Measurements from ENCODE around the gene TUB. TPM values are rescaled to one million over a fixed set of nuclear protein-coding genes. Genes with fewer than 3 reads are reported as not detected.

The TUB gene
- total and polyA plus RNA-seq, 7 donors, result 0.25 to 4.6 (median 0.91) TPM

- peaks cover 0 to 5% of the 10 kb centered on the region in 2 donors for H3K36me3 ChIP-seq (ENCODE audit: insufficient read depth in 1 of 2, low read depth in 1 of 2)
- no peak for ATAC-seq
- H3K27me3 ChIP-seq (ENCODE audit: insufficient read depth in 3 of 3, low read length in 2 of 3), result no peaks in the 10 kb centered on the region
- H3K27ac ChIP-seq, result no peak overlapping the region
- intact Hi-C loops (cut with DNase I), result no loop called here
- no peak overlapping the region for H3K4me3 ChIP-seq
- 65 to 88% (median 68%) methylated on average over 3 of the region's 3 CpGs for WGBS, 3 donors
- DNase-seq, result no peak
- no peaks in the 10 kb centered on the region for H3K9me3 ChIP-seq
- peaks cover 28% of the 10 kb centered on the region for H3K4me1 ChIP-seq
- TF ChIP-seq, protein P1, sequence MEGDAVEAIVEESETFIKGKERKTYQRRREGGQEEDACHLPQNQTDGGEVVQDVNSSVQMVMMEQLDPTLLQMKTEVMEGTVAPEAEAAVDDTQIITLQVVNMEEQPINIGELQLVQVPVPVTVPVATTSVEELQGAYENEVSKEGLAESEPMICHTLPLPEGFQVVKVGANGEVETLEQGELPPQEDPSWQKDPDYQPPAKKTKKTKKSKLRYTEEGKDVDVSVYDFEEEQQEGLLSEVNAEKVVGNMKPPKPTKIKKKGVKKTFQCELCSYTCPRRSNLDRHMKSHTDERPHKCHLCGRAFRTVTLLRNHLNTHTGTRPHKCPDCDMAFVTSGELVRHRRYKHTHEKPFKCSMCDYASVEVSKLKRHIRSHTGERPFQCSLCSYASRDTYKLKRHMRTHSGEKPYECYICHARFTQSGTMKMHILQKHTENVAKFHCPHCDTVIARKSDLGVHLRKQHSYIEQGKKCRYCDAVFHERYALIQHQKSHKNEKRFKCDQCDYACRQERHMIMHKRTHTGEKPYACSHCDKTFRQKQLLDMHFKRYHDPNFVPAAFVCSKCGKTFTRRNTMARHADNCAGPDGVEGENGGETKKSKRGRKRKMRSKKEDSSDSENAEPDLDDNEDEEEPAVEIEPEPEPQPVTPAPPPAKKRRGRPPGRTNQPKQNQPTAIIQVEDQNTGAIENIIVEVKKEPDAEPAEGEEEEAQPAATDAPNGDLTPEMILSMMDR (IDR thresholded peaks at IDR 0.05), result no peak
Measured at GRCh38 chr11:8105666-8106065, 24.7 kb downstream of the TUB start.

GRCh38 chr11:8106679-8107078 is 25.7 kb downstream of the TUB start:
- DNase-seq (no peak), ATAC-seq (peak in 3 of 4 donors; percentile 37 to 61 (median 39))
- Histone ChIP-seq H3K9me3 (no peaks in the 10 kb centered on the region), H3K27ac (peak overlapping the region; percentile 42), H3K36me3 (ENCODE audit: insufficient read depth in 1 of 2, low read depth in 1 of 2) (no peaks in the 10 kb centered on the region), H3K27me3 (ENCODE audit: insufficient read depth in 3 of 3, low read length in 2 of 3) (no peaks in the 10 kb centered on the region), H3K4me3 (no peak overlapping the region), H3K4me1 (peaks cover 37% of the 10 kb centered on the region)
- intact Hi-C loops (cut with DNase I), result no loop called here
- TF ChIP-seq, protein P1 (IDR thresholded peaks at IDR 0.05), result no peak
- 70 to 88% (median 72%) methylated on average over 2 of the region's 2 CpGs for WGBS, 3 donors

GRCh38 chr11:8107642-8108041 is 26.6 kb downstream of the TUB start:
- Histone ChIP-seq H3K4me3 (no peak overlapping the region), H3K9me3 (no peaks in the 10 kb centered on the region), H3K27me3 (ENCODE audit: insufficient read depth in 3 of 3, low read length in 2 of 3) (no peaks in the 10 kb centered on the region), H3K4me1 (peaks cover 37% of the 10 kb centered on the region), H3K27ac (peak overlapping the region; percentile 42), H3K36me3 (ENCODE audit: insufficient read depth in 1 of 2, low read depth in 1 of 2) (no peaks in the 10 kb centered on the region)
- intact Hi-C loops (cut with DNase I), result no loop called here
- DNase-seq (no peak), ATAC-seq (peak; percentile 63 to 72 (median 66))
- WGBS, 3 donors, result 39 to 66% (median 48%) methylated on average over 5 of the region's 5 CpGs
- TF ChIP-seq, protein P1 (IDR thresholded peaks at IDR 0.05), result no peak

GRCh38 chr11:8108421-8108820 is 27.4 kb downstream of the TUB start:
- no peak for DNase-seq
- TF ChIP-seq, protein P1 (IDR thresholded peaks at IDR 0.05), result no peak
- WGBS, 3 donors, result 11 to 27% (median 22%) methylated on average over 2 of the region's 2 CpGs
- peak in 2 of 4 donors; percentile 53 to 73 for ATAC-seq
- intact Hi-C loops (cut with DNase I), result no loop called here
- no peaks in the 10 kb centered on the region for H3K36me3 ChIP-seq (ENCODE audit: insufficient read depth in 1 of 2, low read depth in 1 of 2)
- no peaks in the 10 kb centered on the region for H3K9me3 ChIP-seq
- peak overlapping the region; percentile 42 for H3K27ac ChIP-seq
- H3K4me1 ChIP-seq, result peaks cover 37% of the 10 kb centered on the region
- H3K27me3 ChIP-seq (ENCODE audit: insufficient read depth in 3 of 3, low read length in 2 of 3), result no peaks in the 10 kb centered on the region
- no peak overlapping the region for H3K4me3 ChIP-seq

- H3K27ac ChIP-seq, result no peak overlapping the region
- intact Hi-C loops (cut with DNase I), result no loop called here
- TF ChIP-seq, protein P1 (IDR thresholded peaks at IDR 0.05), result no peak
Measured at GRCh38 chr11:8109675-8110074, 28.7 kb downstream of the TUB start.

More at GRCh38 chr11:8109675-8110074, 28.7 kb downstream of the TUB start:
- Histone ChIP-seq H3K9me3 (no peaks in the 10 kb centered on the region), H3K4me1 (peaks cover 37% of the 10 kb centered on the region), H3K4me3 (no peak overlapping the region), H3K27me3 (ENCODE audit: insufficient read depth in 3 of 3, low read length in 2 of 3) (no peaks in the 10 kb centered on the region), H3K36me3 (ENCODE audit: insufficient read depth in 1 of 2, low read depth in 1 of 2) (no peaks in the 10 kb centered on the region)
- ATAC-seq (no peak), DNase-seq (no peak)

All from psoas muscle (tissue), 8 donors.